ENCODE measurements around the gene CEP85L.

Gene CEP85L

DNA sequence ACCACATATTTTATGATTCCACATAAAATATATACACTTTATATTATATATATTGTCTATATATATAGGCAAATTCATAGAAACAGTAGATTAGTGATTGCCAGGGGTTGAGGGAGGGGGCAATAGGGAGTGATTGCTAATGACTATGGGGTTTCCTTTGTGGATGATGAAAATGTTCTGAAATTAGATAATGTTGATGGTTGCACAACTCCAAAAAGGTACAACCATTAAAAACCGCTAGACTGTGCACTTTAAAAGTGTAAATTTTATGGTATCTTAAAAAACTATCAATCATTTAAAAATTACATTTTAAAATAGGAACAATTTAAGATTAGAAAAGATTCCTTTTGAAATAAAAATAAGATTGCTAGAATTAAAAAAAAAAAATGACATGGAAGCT is 23.8 kb upstream of the CEP85L start:
- Histone ChIP-seq H3K36me3 (ENCODE audit: insufficient read depth, low read depth, low read length) (no peaks in the 10 kb centered on the region), H3K9me3 (ENCODE audit: insufficient read depth, low read depth, low read length) (no peaks in the 10 kb centered on the region), H3K4me1 (ENCODE audit: insufficient read depth, low read length) (no peaks in the 10 kb centered on the region), H3K27ac (ENCODE audit: low read length) (no peak overlapping the region), H3K27me3 (ENCODE audit: insufficient read depth, low read length) (no peaks in the 10 kb centered on the region), H3K4me3 (ENCODE audit: low read length) (no peak overlapping the region), H3K9ac (ENCODE audit: low read depth, low read length) (no peak overlapping the region)

DNA sequence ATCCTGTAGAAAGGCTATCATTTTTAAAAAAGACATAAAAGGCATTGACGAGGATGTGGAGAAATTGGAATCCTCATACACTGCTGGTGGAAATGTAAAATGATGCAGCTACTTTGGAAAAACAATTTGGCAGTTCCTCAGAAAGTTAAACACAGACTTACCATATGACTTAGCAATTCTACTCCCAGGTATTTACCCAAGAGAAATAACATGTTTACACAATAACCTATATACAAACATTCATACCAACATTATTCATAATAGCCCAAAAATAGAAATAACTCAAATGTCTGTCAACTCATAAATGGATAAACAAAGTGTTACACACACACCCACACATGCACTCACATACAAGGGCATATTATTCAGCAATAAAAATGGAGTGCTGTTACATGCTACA is 23.4 kb upstream of the CEP85L start:
- H3K9me3 ChIP-seq (ENCODE audit: insufficient read depth, low read depth, low read length) = no peaks in the 10 kb centered on the region
- H3K4me3 ChIP-seq (ENCODE audit: low read length) = no peak overlapping the region
- no peaks in the 10 kb centered on the region for H3K27me3 ChIP-seq (ENCODE audit: insufficient read depth, low read length)
- H3K27ac ChIP-seq (ENCODE audit: low read length) = no peak overlapping the region
- no peaks in the 10 kb centered on the region for H3K4me1 ChIP-seq (ENCODE audit: insufficient read depth, low read length)
- no peaks in the 10 kb centered on the region for H3K36me3 ChIP-seq (ENCODE audit: insufficient read depth, low read depth, low read length)
- H3K9ac ChIP-seq (ENCODE audit: low read depth, low read length) = no peak overlapping the region

DNA sequence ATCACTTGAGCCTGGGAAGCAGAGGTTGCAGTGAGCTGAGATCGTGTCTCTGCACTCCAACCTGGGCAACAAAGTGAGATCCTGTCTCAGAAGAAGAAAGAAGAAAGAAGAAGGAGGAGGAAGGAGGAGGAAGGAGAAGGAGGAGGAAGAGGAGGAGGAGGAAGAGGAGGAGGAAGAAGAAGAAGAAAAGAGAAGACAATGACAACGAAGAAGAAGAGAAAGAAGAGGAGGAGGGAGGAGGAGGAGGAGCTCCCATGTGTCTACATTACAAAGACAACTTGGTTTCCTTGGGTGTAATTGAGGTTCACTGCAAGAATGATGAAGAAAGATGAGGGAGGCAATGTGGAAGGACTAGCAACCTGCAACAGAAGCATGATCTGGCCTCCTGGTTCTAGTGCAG is 21.3 kb upstream of the CEP85L start:
- Histone ChIP-seq H3K27me3 (ENCODE audit: insufficient read depth, low read length) (no peaks in the 10 kb centered on the region), H3K36me3 (ENCODE audit: insufficient read depth, low read depth, low read length) (no peaks in the 10 kb centered on the region), H3K9ac (ENCODE audit: low read depth, low read length) (no peak overlapping the region), H3K4me3 (ENCODE audit: low read length) (no peak overlapping the region), H3K4me1 (ENCODE audit: insufficient read depth, low read length) (no peaks in the 10 kb centered on the region), H3K27ac (ENCODE audit: low read length) (no peak overlapping the region), H3K9me3 (ENCODE audit: insufficient read depth, low read depth, low read length) (no peaks in the 10 kb centered on the region)

DNA sequence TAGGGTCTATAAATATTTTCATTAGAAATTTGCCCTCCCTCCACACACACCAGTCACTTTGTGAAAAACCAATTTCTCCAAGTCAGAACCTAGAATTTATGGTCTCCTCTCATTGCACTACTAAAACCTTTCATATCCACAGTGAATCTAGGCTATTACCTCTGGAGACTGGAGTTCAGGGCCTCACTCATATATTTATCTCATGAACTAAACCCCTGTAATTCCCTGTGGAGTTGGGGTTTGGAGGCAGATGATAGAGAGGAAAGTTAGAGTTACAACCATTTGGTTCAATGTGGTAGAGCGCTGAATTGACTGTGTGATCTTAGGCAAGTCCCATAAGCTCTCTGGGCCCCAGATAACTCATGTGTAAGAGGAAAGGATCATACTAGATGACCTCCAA is 18.2 kb upstream of the CEP85L start:
- no peak overlapping the region for H3K27ac ChIP-seq (ENCODE audit: low read length)
- no peak overlapping the region for H3K4me3 ChIP-seq (ENCODE audit: low read length)
- no peak overlapping the region for H3K9ac ChIP-seq (ENCODE audit: low read depth, low read length)
- no peaks in the 10 kb centered on the region for H3K4me1 ChIP-seq (ENCODE audit: insufficient read depth, low read length)
- no peaks in the 10 kb centered on the region for H3K27me3 ChIP-seq (ENCODE audit: insufficient read depth, low read length)
- no peaks in the 10 kb centered on the region for H3K36me3 ChIP-seq (ENCODE audit: insufficient read depth, low read depth, low read length)
- H3K9me3 ChIP-seq (ENCODE audit: insufficient read depth, low read depth, low read length) = no peaks in the 10 kb centered on the region

DNA sequence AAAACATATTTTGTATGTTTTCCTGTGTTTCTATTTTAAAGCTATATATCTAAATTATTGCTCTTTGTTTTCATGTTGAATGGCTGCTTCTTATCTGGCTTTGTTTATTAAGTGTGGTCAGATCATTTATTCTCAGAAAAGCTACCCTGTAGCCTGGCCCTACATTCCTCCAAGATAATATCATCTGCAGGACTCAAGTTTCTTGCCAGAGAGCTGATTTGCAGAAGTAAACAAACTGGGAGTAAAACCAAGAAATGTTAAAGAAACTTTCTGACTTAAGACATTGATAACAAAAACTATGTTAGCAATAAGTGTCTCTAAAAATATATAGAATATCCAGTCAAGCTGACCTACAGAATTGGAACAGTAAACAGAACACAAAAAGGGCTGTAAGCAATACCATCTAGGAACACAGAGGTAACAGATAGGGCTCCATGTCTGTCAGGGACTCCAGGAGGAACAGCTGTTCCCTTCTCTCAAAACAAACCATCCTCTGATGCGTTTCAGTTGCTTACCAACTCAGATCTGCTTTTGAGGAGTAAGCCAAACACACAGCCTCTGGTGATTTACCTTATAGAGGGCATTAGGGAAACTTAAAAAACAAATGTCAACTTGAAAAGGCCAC is 17.5 kb upstream of the CEP85L start:
- H3K27ac ChIP-seq (ENCODE audit: low read length) = no peak overlapping the region
- H3K9ac ChIP-seq (ENCODE audit: low read depth, low read length) = no peak overlapping the region
- H3K4me1 ChIP-seq (ENCODE audit: insufficient read depth, low read length) = no peaks in the 10 kb centered on the region

DNA sequence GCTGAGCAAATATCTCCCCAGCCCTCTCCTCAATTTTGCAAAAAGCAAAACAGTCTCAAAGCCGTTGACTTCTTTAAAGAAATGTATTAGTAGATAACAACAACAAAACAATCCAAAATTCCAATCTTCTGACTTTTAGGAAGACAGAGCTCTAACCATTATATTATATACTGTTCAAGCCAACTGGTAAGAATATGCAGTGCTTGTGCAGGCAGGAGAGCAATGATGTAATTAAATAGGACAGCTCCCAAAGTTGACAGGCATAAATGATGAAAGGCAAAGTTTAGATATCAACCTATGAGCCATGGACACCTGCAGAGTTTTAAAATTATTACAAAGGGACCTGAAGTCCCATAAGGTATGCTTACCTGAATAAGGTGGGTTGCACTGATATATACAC is 16.6 kb upstream of the CEP85L start:
- Histone ChIP-seq H3K27ac (ENCODE audit: low read length) (no peak overlapping the region), H3K9me3 (ENCODE audit: insufficient read depth, low read depth, low read length) (no peaks in the 10 kb centered on the region), H3K9ac (ENCODE audit: low read depth, low read length) (no peak overlapping the region), H3K4me3 (ENCODE audit: low read length) (no peak overlapping the region), H3K36me3 (ENCODE audit: insufficient read depth, low read depth, low read length) (no peaks in the 10 kb centered on the region), H3K4me1 (ENCODE audit: insufficient read depth, low read length) (no peaks in the 10 kb centered on the region), H3K27me3 (ENCODE audit: insufficient read depth, low read length) (no peaks in the 10 kb centered on the region)

More for the DNA sequence above, 17.5 kb upstream of the CEP85L start:
- Histone ChIP-seq H3K4me3 (ENCODE audit: low read length) (no peak overlapping the region), H3K27me3 (ENCODE audit: insufficient read depth, low read length) (no peaks in the 10 kb centered on the region), H3K9me3 (ENCODE audit: insufficient read depth, low read depth, low read length) (no peaks in the 10 kb centered on the region), H3K36me3 (ENCODE audit: insufficient read depth, low read depth, low read length) (no peaks in the 10 kb centered on the region)

DNA sequence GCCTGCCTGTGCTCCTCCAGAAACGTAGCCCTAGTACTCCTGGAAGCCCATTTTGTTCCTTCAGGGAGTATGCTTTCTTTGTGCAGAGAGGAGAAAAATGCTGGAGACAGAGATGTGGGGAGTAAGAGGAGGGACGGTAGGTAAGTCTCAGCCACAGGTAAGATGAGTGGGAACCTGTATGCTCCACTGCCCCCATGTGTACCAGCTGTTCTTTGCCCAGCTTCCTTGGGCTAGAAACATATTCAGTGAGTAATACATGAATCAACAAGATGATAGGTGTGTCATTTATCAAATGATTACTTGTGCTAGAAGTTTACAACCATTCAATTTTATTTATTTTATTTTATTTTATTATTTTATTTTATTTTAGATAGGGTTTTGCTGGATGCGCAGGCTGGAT is 13.6 kb upstream of the CEP85L start:
- Histone ChIP-seq H3K9ac (ENCODE audit: low read depth, low read length) (no peak overlapping the region), H3K4me3 (ENCODE audit: low read length) (no peak overlapping the region), H3K27ac (ENCODE audit: low read length) (no peak overlapping the region)

DNA sequence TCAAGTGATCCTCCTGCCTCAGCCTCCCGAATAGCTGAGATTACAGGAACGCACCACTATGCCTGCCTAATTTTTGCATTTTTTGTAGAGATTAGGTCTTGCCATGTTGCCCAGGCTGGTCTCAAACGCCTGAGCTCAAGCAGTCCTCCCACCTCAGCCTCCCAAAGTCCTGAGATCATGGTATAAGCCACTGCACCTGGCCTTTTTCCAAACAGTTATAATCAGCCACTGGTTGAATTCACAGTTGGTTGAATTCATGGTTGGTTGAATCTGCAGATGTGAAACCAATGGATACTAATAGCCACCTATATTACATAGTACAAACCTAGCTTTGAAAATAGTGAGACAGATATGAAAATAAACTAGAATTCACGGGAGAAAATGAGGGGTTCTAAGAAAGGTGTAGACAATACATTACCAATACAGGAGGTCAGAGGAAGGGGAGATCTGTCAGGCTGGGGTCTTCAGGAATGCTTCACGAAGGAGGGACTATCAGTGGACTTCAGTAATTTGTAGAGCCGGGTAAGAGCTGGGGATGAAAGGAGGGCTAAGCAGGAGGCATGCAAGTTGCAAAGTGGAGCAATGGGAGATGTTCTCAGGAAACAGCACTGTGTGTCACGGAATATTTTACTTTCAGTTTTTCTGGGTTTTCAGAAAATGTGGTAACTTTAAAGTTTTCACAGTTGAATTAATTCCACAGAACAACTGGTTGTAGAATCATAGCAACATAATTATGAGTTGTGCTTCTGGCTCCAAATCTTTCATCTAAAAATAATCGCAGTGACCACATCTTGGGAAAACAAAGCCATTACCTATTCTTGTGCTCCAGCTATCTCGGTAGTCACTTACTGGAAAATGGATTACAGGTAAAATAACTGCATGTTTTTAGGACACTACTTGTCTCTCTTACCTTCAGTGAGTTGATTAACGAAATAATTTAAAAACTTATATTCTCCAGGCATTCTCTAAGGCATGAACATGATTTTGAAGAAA is 12.9 kb upstream of the CEP85L start:
- no peak overlapping the region for H3K9ac ChIP-seq (ENCODE audit: low read depth, low read length)
- H3K36me3 ChIP-seq (ENCODE audit: insufficient read depth, low read depth, low read length) = no peaks in the 10 kb centered on the region
- H3K4me1 ChIP-seq (ENCODE audit: insufficient read depth, low read length) = no peaks in the 10 kb centered on the region
- H3K27ac ChIP-seq (ENCODE audit: low read length) = no peak overlapping the region
- no peaks in the 10 kb centered on the region for H3K9me3 ChIP-seq (ENCODE audit: insufficient read depth, low read depth, low read length)
- H3K27me3 ChIP-seq (ENCODE audit: insufficient read depth, low read length) = no peaks in the 10 kb centered on the region
- no peak overlapping the region for H3K4me3 ChIP-seq (ENCODE audit: low read length)

More for the DNA sequence above, 13.6 kb upstream of the CEP85L start:
- H3K9me3 ChIP-seq (ENCODE audit: insufficient read depth, low read depth, low read length) = no peaks in the 10 kb centered on the region
- H3K4me1 ChIP-seq (ENCODE audit: insufficient read depth, low read length) = no peaks in the 10 kb centered on the region
- H3K36me3 ChIP-seq (ENCODE audit: insufficient read depth, low read depth, low read length) = no peaks in the 10 kb centered on the region
- H3K27me3 ChIP-seq (ENCODE audit: insufficient read depth, low read length) = no peaks in the 10 kb centered on the region

DNA sequence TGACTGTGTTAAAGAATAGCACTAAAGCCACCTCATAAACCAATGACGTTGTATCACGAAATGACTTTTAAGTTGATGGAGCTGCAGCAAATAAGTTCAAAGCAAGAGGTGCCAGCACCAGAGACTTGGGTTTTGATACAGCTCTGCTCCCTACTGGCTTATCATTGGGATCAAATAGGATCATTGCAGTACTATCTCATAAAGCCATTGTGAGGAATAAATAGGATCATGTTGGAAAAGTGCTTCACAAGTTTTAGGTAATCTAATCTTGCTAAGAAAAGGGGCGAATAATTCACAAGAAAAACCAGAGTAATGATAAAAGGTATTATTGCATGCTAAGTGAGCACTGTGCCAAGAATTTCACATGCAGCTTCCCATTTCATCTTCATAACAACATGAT is 10.4 kb upstream of the CEP85L start:
- no peak overlapping the region for H3K9ac ChIP-seq (ENCODE audit: low read depth, low read length)
- no peaks in the 10 kb centered on the region for H3K9me3 ChIP-seq (ENCODE audit: insufficient read depth, low read depth, low read length)
- no peak overlapping the region for H3K27ac ChIP-seq (ENCODE audit: low read length)
- H3K4me1 ChIP-seq (ENCODE audit: insufficient read depth, low read length) = no peaks in the 10 kb centered on the region
- H3K36me3 ChIP-seq (ENCODE audit: insufficient read depth, low read depth, low read length) = no peaks in the 10 kb centered on the region
- no peak overlapping the region for H3K4me3 ChIP-seq (ENCODE audit: low read length)
- no peaks in the 10 kb centered on the region for H3K27me3 ChIP-seq (ENCODE audit: insufficient read depth, low read length)

DNA sequence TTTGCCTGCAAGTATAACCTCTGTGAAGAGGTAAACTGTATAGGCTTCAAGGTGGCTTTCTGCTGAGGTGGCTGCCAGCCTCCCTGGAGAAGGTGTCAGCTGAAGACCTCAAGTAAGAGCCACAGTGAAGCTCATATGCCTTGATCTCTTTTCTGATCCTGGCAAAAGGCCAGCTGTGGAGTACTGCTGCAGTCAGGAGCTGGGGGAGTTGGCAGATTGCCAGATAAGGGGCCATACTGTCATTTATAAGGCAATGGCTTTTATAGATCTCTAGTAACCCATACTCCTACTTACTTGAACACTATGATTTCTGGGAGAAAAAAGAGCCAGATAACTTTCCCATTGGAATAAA is 8.8 kb upstream of the CEP85L start:
- H3K9ac ChIP-seq (ENCODE audit: low read depth, low read length) = no peak overlapping the region
- H3K9me3 ChIP-seq (ENCODE audit: insufficient read depth, low read depth, low read length) = no peaks in the 10 kb centered on the region
- no peak overlapping the region for H3K4me3 ChIP-seq (ENCODE audit: low read length)
- H3K36me3 ChIP-seq (ENCODE audit: insufficient read depth, low read depth, low read length) = no peaks in the 10 kb centered on the region
- H3K4me1 ChIP-seq (ENCODE audit: insufficient read depth, low read length) = no peaks in the 10 kb centered on the region
- H3K27me3 ChIP-seq (ENCODE audit: insufficient read depth, low read length) = no peaks in the 10 kb centered on the region
- H3K27ac ChIP-seq (ENCODE audit: low read length) = no peak overlapping the region

DNA sequence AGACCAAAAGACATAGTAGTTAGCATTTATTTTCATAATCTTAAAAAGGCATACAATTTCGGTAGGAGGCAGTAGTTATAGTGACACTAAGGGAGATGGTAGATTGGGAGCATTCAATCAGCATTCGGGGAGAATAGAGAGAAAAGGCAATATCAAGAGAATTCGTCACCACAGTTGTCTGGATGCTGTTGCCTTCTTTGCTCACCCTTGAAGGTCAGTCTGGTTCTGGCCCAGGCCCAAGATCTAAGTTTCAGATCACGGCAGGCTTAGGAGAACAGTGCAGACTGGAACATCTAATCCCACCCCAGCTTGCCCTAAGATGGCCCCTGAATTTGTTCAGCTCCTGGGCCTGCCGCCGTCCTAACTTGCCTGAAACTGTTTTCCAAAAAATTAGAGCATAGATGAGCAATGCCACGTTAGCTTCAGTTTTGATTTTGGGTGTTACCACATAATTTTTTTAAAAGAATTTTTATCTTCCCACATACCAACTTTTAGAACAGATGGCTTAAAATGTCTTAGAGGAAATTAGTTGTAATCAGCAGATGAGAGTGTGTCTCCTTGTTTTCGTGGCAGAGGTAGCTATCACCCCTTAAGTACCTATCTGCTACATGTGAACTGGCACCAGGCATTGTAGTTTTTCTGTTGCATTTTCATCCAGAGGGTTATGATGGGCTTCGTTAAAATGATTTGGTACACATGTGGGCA is 8.3 kb upstream of the CEP85L start:
- H3K4me3 ChIP-seq (ENCODE audit: low read length) = no peak overlapping the region
- no peak overlapping the region for H3K27ac ChIP-seq (ENCODE audit: low read length)
- no peaks in the 10 kb centered on the region for H3K36me3 ChIP-seq (ENCODE audit: insufficient read depth, low read depth, low read length)
- H3K4me1 ChIP-seq (ENCODE audit: insufficient read depth, low read length) = no peaks in the 10 kb centered on the region
- H3K27me3 ChIP-seq (ENCODE audit: insufficient read depth, low read length) = no peaks in the 10 kb centered on the region
- H3K9me3 ChIP-seq (ENCODE audit: insufficient read depth, low read depth, low read length) = no peaks in the 10 kb centered on the region
- H3K9ac ChIP-seq (ENCODE audit: low read depth, low read length) = no peak overlapping the region

All from iPS-20b (cell line).